Skin of body (tissue), 2 donors: ENCODE measurements around the gene RAB26. TPM values are rescaled to one million over a fixed set of nuclear protein-coding genes. Genes with fewer than 3 reads are reported as not detected.
"Not testable (repeated sequence)": the region's sequence is repeated elsewhere in the genome, so short reads cannot be mapped to it uniquely, and the experiment has no call there.

Source experiments
- DNase-seq: peaks from one replicate; lab custom pipeline; 2025; lab: John Stamatoyannopoulos, UW
- total RNA-seq: library from RNA; depleted of rRNA; stranded (reverse); fragments of >200 nt; gene quantifications from one replicate; pipeline ENCODE4 v1.2.3, GENCODE V29; 2014

RAB26 gene
- total RNA-seq: 1.6 TPM

GRCh38 chr16:2147981-2148671 lies at the start of gene RAB26:
Gene RAB26 (plus strand): TSS chr16:2148625. CDS start chr16:2148784, 159 bp downstream.
- DNase-seq: no peak

GRCh38 chr16:2101581-2101980 lies 46.8 kb upstream of the RAB26 start:
- not testable (repeated sequence) for DNase-seq

- no peak for DNase-seq
Observed at GRCh38 chr16:2102471-2102870, 46.0 kb upstream of the RAB26 start.

- not testable (repeated sequence) for DNase-seq
Observed at GRCh38 chr16:2104464-2104863, 44.0 kb upstream of the RAB26 start.

GRCh38 chr16:2105291-2105690 lies 43.1 kb upstream of the RAB26 start:
- not testable (repeated sequence) for DNase-seq

- DNase-seq: not testable (repeated sequence)
Observed at GRCh38 chr16:2105769-2106168, 42.7 kb upstream of the RAB26 start.

GRCh38 chr16:2106211-2106610 lies 42.2 kb upstream of the RAB26 start:
- DNase-seq: not testable (repeated sequence)

- not testable (repeated sequence) for DNase-seq
Observed at GRCh38 chr16:2107121-2107790, 41.2 kb upstream of the RAB26 start.

GRCh38 chr16:2107791-2108125 lies 40.7 kb upstream of the RAB26 start:
- DNase-seq: not testable (repeated sequence)

- DNase-seq: not testable (repeated sequence)
Observed at GRCh38 chr16:2108446-2109270, 39.8 kb upstream of the RAB26 start.

GRCh38 chr16:2109271-2109580 lies 39.2 kb upstream of the RAB26 start:
- DNase-seq: not testable (repeated sequence)

- DNase-seq: not testable (repeated sequence)
Observed at GRCh38 chr16:2109872-2110271, 38.6 kb upstream of the RAB26 start.

- not testable (repeated sequence) for DNase-seq
Observed at GRCh38 chr16:2110332-2111008, 38.0 kb upstream of the RAB26 start.

GRCh38 chr16:2111009-2111353 lies 37.4 kb upstream of the RAB26 start:
- not testable (repeated sequence) for DNase-seq

GRCh38 chr16:2111412-2112335 lies 36.8 kb upstream of the RAB26 start:
- not testable (repeated sequence) for DNase-seq

GRCh38 chr16:2112539-2113106 lies 35.8 kb upstream of the RAB26 start:
- not testable (repeated sequence) for DNase-seq

GRCh38 chr16:2114225-2114624 lies 34.2 kb upstream of the RAB26 start:
- DNase-seq: not testable (repeated sequence)

GRCh38 chr16:2114885-2115590 lies 33.4 kb upstream of the RAB26 start:
- DNase-seq: not testable (repeated sequence)

GRCh38 chr16:2115591-2115973 lies 32.8 kb upstream of the RAB26 start:
- DNase-seq: no peak

- DNase-seq: not testable (repeated sequence)
Observed at GRCh38 chr16:2116428-2116827, 32.0 kb upstream of the RAB26 start.
